H54 (cell line): Measurements from ENCODE around the gene HSD17B12.

Experiments used
- DNase-seq: peaks from one replicate; pipeline ENCODE4 v3.0.0; 2011; ENCODE audit warnings: low spot score, mixed read lengths; ENCODE audit not compliant: insufficient read length
- FAIRE-seq: peaks from 3 replicates; lab custom pipeline; 2011; peaks lifted over from hg19 to GRCh38; lab: Jason Lieb, UNC
- POLR2A ChIP-seq: IDR thresholded peaks from 2 replicates; pipeline ENCODE4 v1.6.1; 2011; ENCODE audit warnings: low read depth, mild to moderate bottlenecking, low read length

The HSD17B12 gene

DNA sequence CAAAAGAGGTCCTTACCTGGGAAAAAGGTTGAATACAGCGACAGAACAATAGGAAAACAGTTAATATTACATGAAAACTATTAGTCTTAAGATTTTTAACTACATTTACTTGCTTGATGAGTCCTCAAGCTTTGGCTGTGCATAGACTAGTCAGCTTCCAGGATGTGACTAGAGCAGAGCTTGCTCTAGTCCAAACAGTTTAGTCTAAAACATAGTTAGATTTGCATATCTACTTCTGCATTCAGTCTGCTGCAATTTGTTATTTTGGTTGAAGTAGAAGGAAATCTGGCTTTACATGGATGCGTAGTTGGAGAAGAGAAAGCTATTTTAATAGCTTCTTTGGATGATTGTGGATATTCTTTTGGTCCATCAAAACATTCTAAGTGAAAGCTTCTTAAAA, 104.8 kb downstream of the HSD17B12 start:
- FAIRE-seq (peak; percentile 43), DNase-seq (no peak)
- TF ChIP-seq POLR2A, result no peak

DNA sequence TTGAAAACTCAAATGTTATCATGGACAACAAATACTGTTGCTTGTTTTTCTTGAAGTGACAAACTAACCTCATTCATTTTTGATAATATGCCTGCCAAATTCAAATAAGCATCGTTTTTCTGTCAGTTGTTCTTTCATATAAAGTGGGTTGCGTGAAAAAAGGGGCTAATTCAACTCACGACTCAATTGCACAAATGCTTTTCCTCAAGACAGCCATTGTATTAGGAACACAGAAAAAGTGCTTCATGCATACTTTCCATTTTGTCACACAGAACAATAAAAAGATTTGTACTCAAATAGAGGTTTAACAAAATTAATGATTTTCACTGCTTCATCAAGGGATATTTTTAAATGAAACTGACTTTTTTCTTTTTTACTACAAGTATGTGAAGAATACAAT, 105.5 kb downstream of the HSD17B12 start:
- FAIRE-seq, result peak; percentile 30

DNA sequence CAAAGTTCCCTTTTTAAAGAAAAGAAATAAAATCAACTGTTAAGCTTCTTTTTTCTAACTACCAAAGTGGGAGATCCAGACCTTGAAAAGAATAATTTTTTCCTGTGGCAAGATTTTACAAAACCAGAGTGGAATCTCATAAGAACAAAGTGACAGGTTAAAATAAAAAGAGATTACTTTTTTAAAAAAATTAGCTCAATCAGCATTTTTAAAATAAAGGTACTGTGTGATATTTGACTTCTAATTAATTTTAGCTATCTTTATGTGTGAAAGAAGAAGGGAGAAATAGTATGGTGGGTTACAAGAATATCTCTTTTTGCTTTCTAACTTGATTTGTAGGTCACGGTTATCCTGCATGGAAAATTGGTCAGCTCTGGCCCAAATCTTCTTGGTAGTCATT, 107.3 kb downstream of the HSD17B12 start:
- no peak for TF ChIP-seq POLR2A
- FAIRE-seq (no peak), DNase-seq (no peak)

More for the DNA sequence above, 105.5 kb downstream of the HSD17B12 start:
- no peak for TF ChIP-seq POLR2A
- DNase-seq, result no peak

DNA sequence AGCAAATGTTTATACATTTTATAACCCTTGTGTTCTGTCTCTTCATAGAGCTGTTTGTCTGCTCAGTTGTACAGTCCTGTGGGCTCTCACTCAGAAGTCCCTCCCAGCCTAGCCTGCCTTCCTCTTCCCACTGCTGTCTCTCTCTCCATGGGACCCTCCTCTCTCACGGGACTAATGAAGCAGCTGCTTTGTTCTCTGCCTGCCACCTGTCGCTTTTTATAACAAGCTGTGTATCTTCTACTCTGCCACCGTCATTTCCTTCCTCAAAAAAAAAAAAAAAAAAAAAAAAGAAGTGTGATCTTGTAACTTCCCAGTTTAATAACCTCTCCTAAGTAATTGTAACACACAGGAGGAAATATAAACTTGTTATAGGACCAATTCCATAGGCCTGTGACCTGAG, 107.9 kb downstream of the HSD17B12 start:
- no peak for TF ChIP-seq POLR2A
- FAIRE-seq (no peak), DNase-seq (no peak)

DNA sequence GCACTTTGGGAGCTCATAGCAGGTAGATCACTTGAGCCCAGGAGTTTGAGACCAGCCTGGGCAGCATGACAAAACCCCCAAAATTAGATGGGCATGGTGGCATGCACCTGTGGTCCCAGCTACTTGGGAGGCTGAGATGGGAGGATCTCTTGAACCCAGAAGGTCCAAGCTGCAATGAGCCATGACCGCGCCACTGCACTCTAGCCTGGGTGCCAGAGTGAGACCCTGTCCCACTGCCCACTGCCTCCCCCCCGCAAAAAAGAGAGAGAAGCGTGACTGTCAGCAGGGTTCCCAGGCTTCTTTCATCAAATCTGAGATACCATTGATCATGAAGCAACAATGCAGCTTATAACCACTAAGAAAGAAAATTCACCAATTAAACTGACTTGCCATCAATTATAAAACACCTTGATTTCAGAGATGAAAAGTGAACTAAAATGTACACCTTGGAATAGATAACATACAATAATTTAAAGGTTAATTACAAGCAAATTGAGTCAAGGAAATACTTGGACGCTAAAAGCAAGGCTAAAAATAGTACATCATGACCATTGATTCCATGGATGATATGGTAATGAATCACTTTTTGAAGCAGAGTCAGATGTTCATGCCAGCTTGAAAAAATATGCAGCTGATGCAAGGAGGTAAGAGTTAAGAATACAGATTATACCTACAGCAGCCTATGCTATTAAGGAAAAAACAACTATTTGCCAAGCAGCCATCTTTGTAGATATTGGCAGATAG, 109.3 kb downstream of the HSD17B12 start:
- FAIRE-seq (peak; percentile 96), DNase-seq (peak; percentile 22)
- TF ChIP-seq POLR2A, result no peak

DNA sequence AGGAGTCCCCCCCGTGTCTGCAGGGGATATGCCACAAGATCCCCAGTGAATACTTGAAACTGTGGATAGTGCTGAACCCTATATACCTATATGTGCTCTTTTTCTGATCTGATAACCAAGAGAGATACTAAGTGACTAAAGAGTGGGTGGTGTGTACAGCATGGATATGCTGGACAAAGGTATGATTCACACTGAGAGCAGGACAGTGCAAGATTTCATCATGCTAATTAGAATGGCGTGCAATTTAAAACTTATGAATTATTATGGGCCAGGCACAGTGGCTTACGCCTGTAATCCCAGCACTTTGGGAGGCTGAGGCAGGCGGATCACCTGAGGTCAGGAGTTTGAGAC, 109.9 kb downstream of the HSD17B12 start:
- TF ChIP-seq POLR2A, result no peak
- DNase-seq (no peak), FAIRE-seq (no peak)

DNA sequence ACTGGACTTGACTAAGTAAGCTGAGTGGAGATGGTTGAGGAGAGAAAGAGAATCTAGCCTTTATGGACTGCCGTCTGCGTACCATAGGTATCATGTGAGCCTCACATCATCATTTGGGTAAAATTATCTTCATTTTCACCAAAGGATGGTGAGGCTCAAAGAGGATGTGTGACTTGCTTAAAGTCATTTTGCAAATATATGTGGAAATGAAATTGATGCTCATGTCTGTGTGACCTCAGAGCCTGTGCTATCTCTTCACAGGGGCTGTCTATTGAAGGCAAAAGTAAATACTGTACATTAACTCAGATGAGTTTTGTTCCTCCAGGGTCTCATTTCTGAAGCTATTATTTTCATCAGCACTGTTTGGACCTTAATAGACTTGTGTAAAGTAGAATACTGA, 116.8 kb downstream of the HSD17B12 start:
- no peak for DNase-seq
- no peak for TF ChIP-seq POLR2A
- peak; percentile 67 for FAIRE-seq

DNA sequence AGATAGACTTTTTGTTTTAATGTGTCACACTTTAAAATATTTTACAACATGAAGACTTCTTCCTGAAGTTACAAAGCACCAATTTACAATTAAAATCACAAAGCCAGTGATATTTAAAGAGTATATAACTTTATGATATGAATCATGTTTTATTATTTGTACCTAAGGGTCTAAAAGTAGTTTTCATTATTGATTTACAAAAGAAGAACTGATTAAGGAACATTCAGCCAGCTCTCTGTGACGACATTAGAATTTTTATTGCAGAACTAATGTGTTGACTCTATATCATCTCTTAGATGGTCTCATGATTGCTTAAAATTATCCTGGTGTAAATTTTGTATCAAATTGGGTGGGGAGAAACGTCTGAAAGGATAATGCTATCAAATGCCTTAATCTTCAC, 117.3 kb downstream of the HSD17B12 start:
- FAIRE-seq (no peak), DNase-seq (no peak)
- TF ChIP-seq POLR2A, result no peak

DNA sequence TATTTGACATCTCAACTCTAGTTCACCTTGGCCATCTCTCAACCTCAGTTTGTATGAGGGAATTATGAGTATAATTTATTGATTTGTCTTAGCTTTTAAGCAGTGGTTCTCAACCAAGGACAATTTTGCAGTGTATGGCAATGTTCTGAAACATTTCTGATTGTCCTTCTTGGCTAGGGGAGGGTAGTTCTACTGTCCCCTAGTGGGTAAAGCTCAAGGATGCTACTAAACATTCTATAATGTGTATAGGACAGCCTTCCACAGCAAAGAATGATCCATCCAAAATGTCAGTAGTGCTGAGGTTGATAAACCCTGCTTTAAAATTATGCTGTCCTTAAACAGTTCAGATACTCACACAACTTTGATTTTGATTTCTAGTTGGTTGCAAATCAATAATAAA, 122.0 kb downstream of the HSD17B12 start:
- DNase-seq, result no peak
- peak; percentile 83 for FAIRE-seq
- no peak for TF ChIP-seq POLR2A

DNA sequence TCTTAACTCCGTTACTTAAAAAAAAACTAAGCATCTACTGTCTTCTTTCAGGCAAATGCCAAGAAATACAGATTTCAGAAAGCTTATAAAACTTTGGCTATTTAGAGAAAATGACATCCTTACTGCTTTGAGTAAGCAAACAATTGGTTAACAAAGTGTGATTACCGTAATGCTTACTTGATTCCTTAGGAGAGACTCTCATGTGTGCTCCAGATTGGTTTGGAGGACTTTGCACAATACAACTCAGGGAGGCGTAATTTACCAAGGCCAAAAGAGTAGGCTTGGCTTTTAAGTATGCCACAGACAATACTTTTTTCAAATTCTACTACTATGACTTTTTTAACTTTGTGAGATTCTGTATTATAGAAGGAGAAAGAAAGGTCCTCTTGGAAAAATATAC, 123.2 kb downstream of the HSD17B12 start:
- no peak for TF ChIP-seq POLR2A
- DNase-seq (no peak), FAIRE-seq (no peak)

DNA sequence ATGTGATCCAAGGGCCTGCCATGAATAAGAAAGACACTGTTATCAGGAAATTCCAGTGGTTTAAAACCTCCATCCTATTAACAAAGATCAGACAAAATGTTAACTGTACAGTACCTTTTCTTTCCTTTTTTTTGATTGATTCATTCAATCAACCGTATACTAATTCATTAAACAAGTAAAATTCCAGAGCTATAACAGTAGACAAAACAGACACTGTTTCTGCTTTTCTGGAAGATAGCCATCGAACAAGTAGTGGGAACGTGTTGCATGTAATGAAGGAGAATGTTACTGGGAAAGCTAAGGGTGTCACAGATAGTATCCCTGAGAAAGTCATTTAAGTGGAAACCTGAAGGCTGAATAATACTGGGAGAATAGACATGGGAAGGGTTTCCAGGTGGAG, 126.4 kb downstream of the HSD17B12 start:
- no peak for TF ChIP-seq POLR2A
- no peak for DNase-seq
- FAIRE-seq, result no peak

DNA sequence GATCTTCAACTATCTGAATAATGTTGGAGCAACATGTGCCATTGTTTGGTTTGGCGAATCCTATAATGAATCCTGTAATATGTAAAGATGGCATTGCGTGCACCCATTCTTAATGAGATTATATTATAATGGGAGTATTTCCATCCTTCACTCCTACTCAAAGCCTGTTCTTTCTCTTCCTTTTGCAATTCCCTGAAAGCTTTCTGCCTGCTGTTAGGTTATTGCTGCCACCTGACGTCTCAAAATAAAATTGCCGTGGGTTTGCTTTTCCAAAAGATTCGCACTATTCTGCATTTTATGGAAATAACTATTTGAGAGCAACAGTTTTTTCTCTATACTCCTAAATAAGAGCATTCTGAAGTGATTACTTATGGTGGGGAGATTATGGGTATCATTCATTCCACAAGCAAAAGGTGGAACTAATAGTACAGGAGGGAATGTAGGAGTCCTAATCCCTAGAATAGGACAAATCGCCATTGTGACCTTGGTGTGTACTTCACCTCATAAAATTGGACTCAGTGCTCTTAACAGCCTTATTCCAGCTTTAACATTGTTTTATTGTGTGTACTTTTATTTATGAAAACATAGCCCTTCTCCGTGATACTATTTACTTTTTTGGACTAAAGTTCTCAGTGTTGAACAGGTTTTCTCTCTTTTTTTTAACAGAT, 130.5 kb downstream of the HSD17B12 start:
- DNase-seq, result no peak
- no peak for TF ChIP-seq POLR2A
- FAIRE-seq, result no peak

DNA sequence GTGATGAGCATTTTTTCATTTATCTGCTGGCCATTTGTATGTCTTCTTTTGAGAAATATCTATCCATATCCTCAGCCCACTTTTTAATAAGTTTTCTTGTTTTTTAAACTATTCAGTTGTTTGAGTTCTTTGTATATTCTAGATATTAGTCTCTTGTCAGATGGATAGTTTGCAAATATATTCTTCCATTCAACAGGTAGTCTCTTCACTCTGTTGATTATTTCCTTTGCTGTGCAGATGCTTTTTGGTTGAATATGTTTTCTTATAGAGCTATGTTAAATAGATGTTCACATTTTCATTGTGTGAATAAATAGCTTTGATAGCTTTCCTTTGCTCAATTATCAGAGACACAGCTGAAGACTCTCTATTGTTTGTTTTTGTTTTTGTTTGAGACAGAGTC, 131.9 kb downstream of the HSD17B12 start:
- no peak for DNase-seq
- FAIRE-seq, result no peak
- no peak for TF ChIP-seq POLR2A

DNA sequence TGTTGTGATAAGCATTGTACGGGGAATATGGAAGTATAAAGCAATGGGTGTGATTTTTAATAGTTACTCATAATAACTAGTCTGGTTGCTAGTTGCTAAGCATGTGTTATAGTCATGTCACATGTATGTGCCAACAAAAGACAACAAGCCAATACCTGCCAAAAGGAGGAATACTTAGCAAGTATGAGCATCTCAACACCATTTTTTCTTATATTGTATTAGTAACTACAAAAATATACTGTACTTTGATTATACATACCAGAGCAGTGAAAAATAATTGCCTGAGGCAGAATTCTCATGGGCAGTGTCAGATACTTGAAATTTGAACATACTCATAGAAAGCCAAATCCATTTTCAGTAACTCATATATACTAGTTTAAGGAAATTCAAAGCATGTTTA, 137.7 kb downstream of the HSD17B12 start:
- no peak for TF ChIP-seq POLR2A
- FAIRE-seq (peak; percentile 61), DNase-seq (no peak)

DNA sequence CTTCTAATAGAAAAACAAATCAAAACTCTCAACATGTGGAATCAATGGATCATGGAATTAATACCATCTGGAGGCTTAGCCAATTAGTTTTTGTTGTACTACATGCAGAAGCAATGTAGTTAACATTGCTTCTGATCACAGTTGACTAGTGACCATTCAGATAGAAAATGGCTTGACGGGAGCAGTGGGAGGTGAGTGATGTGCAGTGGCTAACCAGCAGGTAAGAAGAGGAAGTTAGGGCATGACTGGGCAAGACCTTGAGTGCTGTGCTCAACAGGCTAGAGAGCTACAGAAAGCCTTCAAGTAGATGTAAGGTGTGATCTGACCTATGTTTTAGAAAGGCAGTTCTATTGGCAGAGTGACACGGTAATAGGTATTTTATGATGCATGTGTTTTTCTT, 139.4 kb downstream of the HSD17B12 start:
- no peak for FAIRE-seq
- no peak for DNase-seq
- TF ChIP-seq POLR2A, result no peak

DNA sequence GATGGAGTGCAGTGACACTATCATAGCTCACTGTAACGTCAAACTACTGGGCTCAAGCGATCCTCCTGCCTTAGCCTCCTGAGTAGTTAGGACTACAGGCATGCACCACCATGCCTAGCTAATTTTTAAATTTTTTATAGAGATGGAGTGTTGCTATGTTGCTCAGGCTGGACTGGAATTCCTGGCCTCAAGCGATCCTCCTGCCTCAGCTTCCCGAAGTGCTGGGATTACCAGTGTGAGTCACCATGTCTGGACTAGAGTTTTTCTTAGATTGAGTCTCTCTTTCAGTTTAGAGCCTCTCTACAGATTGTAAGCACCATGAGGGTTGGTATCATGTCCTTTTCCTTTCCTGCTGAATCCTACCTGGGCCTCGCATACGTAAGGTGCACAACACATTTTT, 142.8 kb downstream of the HSD17B12 start:
- DNase-seq (no peak), FAIRE-seq (no peak)
- no peak for TF ChIP-seq POLR2A
